GM12865 (cell line): ENCODE measurements around the gene RSBN1.

Experiments
- DNase-seq: peaks from one replicate; pipeline ENCODE4 v3.0.0; 2010; ENCODE audit warnings: low read depth
- H3K4me3 ChIP-seq: 2 replicates; pipeline ENCODE4 v1.5.1; 2011; ENCODE audit warnings: mild to moderate bottlenecking, low read depth, low read length, control low read depth
- CTCF ChIP-seq: IDR thresholded peaks from 2 replicates; pipeline ENCODE4 v1.5.1; 2011; ENCODE audit warnings: low read length, control low read depth, low read depth, inconsistent platforms; ENCODE audit not compliant: insufficient read depth; ENCODE audit errors: missing control alignments

The RSBN1 gene

DNA sequence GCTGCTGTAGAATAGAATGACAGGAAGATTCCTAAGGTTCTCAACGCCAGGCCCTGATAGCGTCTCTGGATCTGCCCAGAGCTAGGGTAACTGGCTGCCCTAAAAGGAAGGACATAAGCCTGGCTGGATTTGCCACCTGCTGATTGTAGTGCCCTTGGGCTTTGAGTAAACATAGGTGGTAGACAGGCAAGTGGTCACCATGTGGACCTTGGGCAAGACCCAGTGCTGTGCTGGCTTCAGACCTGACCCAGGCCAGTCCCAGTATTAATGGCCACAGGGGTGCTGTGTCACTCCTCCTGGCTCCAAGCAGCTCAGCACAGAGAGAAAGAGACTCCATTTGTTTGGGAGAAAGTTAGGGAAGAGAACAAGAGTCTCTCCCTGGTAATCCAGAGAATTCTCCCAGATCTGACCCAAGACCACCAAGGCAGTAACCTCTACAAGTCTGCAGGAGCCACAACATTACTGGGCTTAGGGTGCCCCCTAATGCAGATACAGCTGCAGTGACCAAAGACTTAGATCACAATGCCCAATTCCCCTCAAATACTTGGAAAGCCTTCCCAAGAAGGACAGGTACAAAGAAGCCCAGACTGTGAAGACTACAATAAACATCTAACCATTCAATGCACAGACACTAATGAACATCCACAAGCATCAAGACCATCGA, 97.5 kb downstream of the RSBN1 start:
- TF ChIP-seq CTCF = no peak
- H3K4me3 ChIP-seq = no peak overlapping the region
- DNase-seq = no peak
